Hematopoietic multipotent progenitor cell treated with erythropoietin and hydrocortisone succinate and interleukin-3 and kit ligand, for 15 days (in vitro differentiated cells): ENCODE measurements around the gene CYP2E1.
"Not testable (repeated sequence)": the region's sequence is repeated elsewhere in the genome, so short reads cannot be mapped to it uniquely, and the experiment has no call there.

Source experiments
- DNase-seq: peaks from one replicate; pipeline ENCODE4 v3.0.0-alpha.2; 2015; ENCODE audit warnings: low spot score

Gene CYP2E1

GRCh38 chr10:133528845-133529575, 1.8 kb downstream of the CYP2E1 start:
- DNase-seq: no peak

GRCh38 chr10:133529576-133529946, 2.4 kb downstream of the CYP2E1 start:
- DNase-seq: no peak

- DNase-seq: no peak
Measured at GRCh38 chr10:133530506-133530905, 3.3 kb downstream of the CYP2E1 start.

GRCh38 chr10:133532871-133533270, 5.7 kb downstream of the CYP2E1 start:
- DNase-seq: no peak

GRCh38 chr10:133534417-133534816, 7.3 kb downstream of the CYP2E1 start:
- DNase-seq: no peak

- DNase-seq: no peak
Measured at GRCh38 chr10:133536198-133536597, 9.0 kb downstream of the CYP2E1 start.

GRCh38 chr10:133537546-133538545, 10.7 kb downstream of the CYP2E1 start:
- no peak for DNase-seq

- DNase-seq: not testable (repeated sequence)
Measured at GRCh38 chr10:133541441-133541975, 14.3 kb downstream of the CYP2E1 start.

- DNase-seq: no peak
Measured at GRCh38 chr10:133544506-133544905, 17.3 kb downstream of the CYP2E1 start.

- DNase-seq: no peak
Measured at GRCh38 chr10:133554600-133554999, 27.4 kb downstream of the CYP2E1 start.

- no peak for DNase-seq
Measured at GRCh38 chr10:133555521-133555920, 28.4 kb downstream of the CYP2E1 start.

- DNase-seq: no peak
Measured at GRCh38 chr10:133557381-133557780, 30.2 kb downstream of the CYP2E1 start.

- no peak for DNase-seq
Measured at GRCh38 chr10:133559216-133559615, 32.1 kb downstream of the CYP2E1 start.

- DNase-seq: no peak
Measured at GRCh38 chr10:133564816-133565215, 37.7 kb downstream of the CYP2E1 start.

GRCh38 chr10:133565441-133566294, 38.5 kb downstream of the CYP2E1 start, which contains the start of gene SYCE1:
Gene SYCE1, minus strand, starts transcription at chr10:133565583. Its CDS starts 54 bp downstream, at chr10:133565529.
- DNase-seq: no peak

- DNase-seq: no peak
Measured at GRCh38 chr10:133567119-133567518, 40.0 kb downstream of the CYP2E1 start.

- no peak for DNase-seq
Measured at GRCh38 chr10:133567609-133568286, 40.6 kb downstream of the CYP2E1 start.

GRCh38 chr10:133568287-133568614, 41.1 kb downstream of the CYP2E1 start:
- DNase-seq: no peak

GRCh38 chr10:133568831-133569527, 41.8 kb downstream of the CYP2E1 start:
- DNase-seq: not testable (repeated sequence)

- not testable (repeated sequence) for DNase-seq
Measured at GRCh38 chr10:133569801-133570200, 42.6 kb downstream of the CYP2E1 start.

- not testable (repeated sequence) for DNase-seq
Measured at GRCh38 chr10:133572055-133572454, 44.9 kb downstream of the CYP2E1 start.
